GM18907 (cell line): ENCODE data around the gene PRMT2.

ENCODE experiments used
- ATAC-seq: cut with Tn5 transposase; IDR thresholded peaks from one replicate; pipeline ENCODE4 v1.9.1; 2021; ENCODE audit warnings: mild to moderate bottlenecking, moderate library complexity; ENCODE audit not compliant: unreplicated experiment

The PRMT2 gene

GRCh38 chr21:46635324-46636180, at the start of gene PRMT2:
Gene PRMT2 (plus strand): TSS chr21:46635674. CDS start chr21:46636952, 1,278 bp downstream.
- peak; percentile 90 for ATAC-seq

GRCh38 chr21:46594276-46594675, 41.2 kb upstream of the PRMT2 start:
- ATAC-seq: no peak

GRCh38 chr21:46596201-46596600, 39.3 kb upstream of the PRMT2 start:
- ATAC-seq: no peak

- ATAC-seq: no peak
These were observed 38.4 kb upstream of the PRMT2 start for GRCh38 chr21:46597031-46597430.

GRCh38 chr21:46597896-46598343, 37.6 kb upstream of the PRMT2 start:
- no peak for ATAC-seq

GRCh38 chr21:46598581-46599572, 36.6 kb upstream of the PRMT2 start:
- ATAC-seq: no peak

- no peak for ATAC-seq
These were observed 35.2 kb upstream of the PRMT2 start for GRCh38 chr21:46600305-46600704.

GRCh38 chr21:46600978-46601377, 34.5 kb upstream of the PRMT2 start:
- no peak for ATAC-seq

- no peak for ATAC-seq
These were observed 32.2 kb upstream of the PRMT2 start for GRCh38 chr21:46603228-46603627.

- no peak for ATAC-seq
These were observed 31.0 kb upstream of the PRMT2 start for GRCh38 chr21:46604329-46604974.

- no peak for ATAC-seq
These were observed 30.3 kb upstream of the PRMT2 start, which contains the start of gene S100B for GRCh38 chr21:46604975-46605766. Gene S100B (minus strand): TSS chr21:46605082. CDS start chr21:46602415, 2,667 bp downstream.

GRCh38 chr21:46605767-46606426, 29.6 kb upstream of the PRMT2 start:
- ATAC-seq: peak; percentile 67

- ATAC-seq: peak; percentile 18
These were observed 29.1 kb upstream of the PRMT2 start for GRCh38 chr21:46606427-46606813.

GRCh38 chr21:46607636-46608035, 27.8 kb upstream of the PRMT2 start:
- no peak for ATAC-seq

GRCh38 chr21:46608672-46609111, 26.8 kb upstream of the PRMT2 start:
- ATAC-seq: peak; percentile 45

GRCh38 chr21:46610018-46610701, 25.3 kb upstream of the PRMT2 start:
- no peak for ATAC-seq

GRCh38 chr21:46613391-46613790, 22.1 kb upstream of the PRMT2 start:
- no peak for ATAC-seq

- ATAC-seq: no peak
These were observed 19.4 kb upstream of the PRMT2 start for GRCh38 chr21:46616050-46616449.

- ATAC-seq: no peak
These were observed 18.8 kb upstream of the PRMT2 start for GRCh38 chr21:46616656-46617055.
